Renal pelvis (tissue), 4 donors: ENCODE measurements around the gene ZNF584. TPM values are rescaled to one million over a fixed set of nuclear protein-coding genes. Genes with fewer than 3 reads are reported as not detected.

Experiments used
- DNase-seq: peaks from one replicate; pipeline ENCODE4 v3.0.0-alpha.2; 2013
- polyA plus RNA-seq, 3 donors: library from polyadenylated mRNA; unstranded; fragments of 120-200 nt; gene quantifications; one replicate each; pipeline ENCODE4 v1.2.1, GENCODE V29; 2013; ENCODE audit not compliant: insufficient read length in 3 of 3

Gene ZNF584
- polyA plus RNA-seq, 3 donors: 13.2 to 16.5 (median 13.9) TPM

DNA sequence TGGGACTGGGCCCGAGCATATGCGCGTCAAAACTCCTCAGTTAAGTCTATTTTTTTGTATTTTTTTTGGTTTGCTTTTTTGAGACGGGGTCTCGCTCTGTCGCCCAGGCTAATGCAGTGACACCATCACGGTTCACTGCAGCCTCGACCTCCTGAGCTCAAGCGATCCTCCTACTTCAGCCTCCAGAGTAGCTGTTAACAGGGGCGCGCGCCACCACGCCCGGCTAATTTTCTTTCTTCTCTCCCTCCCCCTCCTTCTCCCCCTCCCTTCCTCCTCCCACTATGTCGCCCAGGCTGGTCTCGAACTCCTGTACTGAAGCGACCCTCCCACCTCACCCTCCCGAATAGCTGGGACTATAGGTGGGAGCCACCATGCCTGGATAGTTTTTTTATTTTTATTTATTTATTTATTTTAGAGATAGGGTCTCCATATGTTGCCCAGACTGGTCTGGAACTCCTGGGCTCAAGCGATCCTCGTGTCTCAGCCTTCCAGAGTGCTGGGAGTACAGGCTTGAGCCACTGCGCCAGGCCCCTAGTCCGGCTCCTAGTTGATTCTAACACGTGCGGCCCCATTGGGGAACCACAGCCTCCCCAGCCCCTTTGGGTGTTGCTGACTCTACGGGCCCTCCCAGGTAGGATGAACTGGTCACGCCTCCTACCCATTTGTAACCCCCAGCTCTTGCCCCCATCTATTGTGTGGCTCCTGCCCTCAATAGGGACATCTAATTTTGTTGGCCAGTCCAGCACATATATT, 26.8 kb upstream of the ZNF584 start:
- no peak for DNase-seq

DNA sequence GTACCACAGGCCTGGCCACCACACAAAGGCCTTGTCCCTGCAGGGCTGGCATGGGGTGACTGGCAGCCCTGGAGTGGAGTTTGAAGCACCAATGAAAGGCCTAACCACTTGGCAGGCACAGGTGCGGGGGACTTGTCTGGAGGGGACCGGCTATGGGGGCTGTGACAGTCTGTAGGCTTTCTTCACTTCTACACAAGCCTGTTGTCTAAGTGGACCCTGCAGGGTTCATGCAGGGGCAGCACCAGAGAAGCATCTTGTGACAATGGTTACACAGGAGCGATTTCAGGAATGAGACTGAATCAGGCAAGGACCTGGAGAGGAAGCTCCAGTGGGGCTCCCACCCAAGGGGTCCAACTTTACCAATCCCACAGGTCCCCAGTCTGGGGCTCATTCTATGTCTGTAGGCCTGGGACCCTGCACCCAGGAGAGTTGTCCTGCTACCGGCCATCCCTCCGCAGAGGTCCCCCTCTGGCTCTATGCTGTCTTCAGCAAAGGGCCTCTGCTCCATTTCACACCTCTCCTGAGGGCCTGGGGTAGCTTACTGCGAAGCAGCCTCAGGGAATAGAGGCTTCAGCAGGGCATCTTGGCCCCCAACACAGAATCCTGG, 25.3 kb upstream of the ZNF584 start:
- DNase-seq: no peak

DNA sequence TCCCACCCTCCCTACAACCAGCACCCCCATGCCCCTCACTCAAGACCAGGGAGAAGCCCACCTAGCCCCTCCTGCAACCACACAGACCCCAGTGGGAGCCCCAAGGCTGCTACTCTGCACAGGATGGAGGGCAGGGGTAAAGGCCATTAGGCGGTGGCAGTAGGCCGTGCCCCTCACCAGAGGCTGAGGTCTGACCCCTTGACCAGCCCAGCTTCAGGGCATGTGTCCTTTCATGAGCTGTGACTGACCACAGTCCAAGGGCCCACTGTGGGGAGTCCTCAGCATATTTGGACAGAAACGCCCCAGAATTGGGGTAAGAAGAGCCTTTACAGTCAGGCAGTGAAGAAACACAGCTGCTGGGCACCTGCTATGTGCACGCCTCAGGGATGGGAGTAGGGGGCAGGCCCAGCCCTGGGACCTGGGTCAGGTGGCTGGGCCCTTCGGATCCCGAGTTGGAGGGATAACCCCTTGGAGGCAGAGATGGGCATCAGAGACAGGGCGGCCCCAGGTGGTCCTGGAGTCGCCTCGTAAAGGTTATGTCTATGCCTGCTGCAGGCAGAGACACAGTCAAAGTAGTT, 23.0 kb upstream of the ZNF584 start:
- no peak for DNase-seq

DNA sequence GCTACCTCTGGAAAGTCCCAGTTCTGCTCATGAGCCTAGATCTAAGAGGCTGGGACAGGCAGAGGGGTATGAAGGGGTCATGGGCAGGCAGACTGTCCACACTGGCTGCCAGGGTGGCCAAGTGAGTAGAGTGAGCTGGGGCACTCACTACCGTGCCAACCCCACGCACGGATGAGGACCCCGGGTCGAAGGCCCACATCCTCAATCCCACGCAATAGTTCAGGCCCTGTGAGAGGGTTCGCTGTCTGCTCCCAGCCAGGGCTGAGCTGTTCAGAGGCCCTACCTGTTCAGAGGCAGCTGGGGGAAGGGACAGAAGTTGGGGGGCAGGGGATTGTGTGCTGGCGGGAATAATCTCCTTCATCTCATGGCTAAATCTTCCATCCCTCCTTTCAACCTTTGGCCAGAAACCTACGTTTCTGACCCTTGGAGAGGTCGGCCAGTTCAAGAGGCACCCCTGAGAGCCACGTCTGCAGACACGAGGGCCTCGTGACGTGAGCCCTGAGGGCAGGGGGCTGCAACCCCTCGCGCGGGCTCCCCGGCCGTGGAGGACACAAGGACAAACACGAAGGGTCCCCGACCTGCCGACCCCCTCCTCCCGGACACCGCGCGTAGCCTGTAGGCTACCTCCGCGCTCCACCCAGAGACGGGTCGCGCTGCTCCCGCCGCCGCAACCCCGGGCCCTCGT, 22.4 kb upstream of the ZNF584 start:
- DNase-seq: no peak

DNA sequence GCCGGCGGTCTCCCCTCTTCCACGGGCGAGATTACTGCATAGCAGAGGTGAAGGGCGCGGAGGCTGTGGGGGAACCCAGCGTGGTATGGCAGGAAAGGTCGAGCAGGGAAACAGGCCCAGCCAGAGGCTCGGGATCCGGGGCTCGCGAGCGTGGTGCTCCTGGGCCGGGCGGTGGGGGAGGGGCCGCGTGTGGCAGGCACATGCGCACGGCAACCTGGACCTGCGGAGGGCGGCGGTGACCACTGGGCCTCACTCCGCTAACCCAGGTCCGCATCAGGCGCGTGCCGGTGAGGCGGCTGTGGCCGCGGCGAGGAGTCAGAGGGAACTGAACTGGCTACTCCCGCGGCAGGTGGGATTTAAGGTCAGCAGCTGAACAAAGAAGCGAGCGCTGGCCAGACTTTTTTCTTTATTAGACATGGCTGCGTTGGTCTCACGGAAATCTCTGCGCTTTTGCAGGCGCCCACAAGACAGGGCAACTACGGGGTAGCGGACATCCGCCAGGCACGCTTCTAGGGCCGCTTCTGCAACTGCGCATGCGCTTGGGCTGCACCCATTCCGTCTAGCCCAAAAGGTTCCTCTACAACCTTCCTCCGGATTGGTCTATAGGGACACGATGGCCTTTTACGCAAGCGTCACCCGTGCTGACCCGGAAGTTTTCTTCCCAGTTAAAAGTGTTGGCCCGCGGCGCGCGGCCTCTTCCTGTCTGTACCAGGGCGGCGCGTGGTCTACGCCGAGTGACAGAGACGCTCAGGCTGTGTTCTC, 21.7 kb upstream of the ZNF584 start, which contains the start of gene RPS5:
TSS of gene RPS5 (plus strand) at position 694 of the 762 bp plus-strand sequence. CDS start 869 bp downstream, outside the sequence.
- DNase-seq: peak; percentile 99

DNA sequence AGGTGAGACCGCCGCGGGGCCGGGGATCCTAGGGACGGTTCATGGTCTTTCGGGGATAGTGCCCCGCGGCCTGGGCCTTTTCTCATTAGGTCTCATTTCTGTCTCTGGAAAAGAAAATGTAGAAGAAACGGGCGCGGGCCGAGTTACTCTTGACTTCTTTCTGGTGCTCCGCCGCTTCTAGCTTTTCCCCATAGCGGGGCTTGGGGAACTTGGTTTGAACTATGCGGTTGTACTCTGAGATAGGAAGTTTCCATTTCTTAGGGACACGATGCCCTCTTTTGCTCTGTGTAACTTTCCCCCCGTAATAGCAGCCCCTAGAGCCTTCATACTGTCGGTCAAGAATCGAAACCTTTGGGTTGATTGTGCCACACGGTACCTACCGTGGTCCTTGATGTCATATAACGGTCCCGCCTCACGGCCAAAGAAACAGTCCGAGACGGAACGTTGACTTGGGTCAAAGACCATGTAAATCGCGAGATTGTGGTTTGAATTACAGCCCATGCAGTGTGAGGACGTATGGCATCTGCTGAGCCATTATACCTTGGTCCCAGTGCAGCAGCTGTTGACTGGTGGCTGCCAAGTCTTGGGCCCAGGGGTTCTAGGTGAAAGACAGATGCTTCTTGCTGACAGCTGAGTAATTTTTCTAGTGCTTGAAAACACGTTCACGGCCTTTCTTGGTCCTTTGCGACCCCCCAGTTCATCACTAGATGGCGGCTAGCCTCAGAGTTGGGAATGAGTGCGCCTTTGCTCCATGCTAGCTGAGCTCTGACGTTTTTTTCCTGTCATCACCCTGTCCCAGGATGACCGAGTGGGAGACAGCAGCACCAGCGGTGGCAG, 20.9 kb upstream of the ZNF584 start:
- no peak for DNase-seq

DNA sequence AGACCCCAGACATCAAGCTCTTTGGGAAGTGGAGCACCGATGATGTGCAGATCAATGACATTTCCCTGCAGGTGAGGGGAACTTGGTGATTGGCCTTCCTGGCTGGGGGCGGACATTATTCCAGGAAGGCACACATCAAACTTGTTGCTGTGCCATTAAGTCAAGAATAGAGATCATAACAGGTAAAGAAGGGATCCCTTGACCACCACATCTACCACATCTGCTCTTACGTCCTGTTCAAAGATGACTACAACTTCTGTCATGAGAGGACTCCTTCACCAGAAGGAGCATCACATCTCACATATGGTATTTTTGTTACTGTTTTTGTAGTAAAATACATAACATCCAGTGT, 20.3 kb upstream of the ZNF584 start:
- no peak for DNase-seq

DNA sequence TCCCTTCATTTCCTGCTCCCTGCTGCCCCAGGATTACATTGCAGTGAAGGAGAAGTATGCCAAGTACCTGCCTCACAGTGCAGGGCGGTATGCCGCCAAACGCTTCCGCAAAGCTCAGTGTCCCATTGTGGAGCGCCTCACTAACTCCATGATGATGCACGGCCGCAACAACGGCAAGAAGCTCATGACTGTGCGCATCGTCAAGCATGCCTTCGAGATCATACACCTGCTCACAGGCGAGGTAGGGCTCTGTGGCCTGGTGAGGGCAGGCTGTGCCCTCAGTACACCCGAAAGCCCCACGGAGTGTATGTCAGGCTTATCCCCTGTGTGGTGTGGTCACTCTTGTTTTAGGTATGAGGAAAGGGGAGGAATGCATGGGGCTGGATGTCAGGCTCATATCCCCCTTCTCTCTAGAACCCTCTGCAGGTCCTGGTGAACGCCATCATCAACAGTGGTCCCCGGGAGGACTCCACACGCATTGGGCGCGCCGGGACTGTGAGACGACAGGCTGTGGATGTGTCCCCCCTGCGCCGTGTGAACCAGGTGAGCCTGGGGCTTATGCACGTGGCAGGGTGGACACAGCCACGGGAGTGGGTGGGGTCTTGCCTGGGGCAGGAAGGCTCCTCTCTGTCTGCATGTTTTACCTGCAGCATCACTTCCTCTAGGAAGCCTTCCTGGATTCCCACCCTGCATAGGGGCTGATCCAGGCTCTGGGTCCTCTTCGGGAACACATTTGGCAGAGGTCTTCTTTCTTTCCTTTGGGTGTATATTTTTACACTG, 15.3 kb upstream of the ZNF584 start:
- no peak for DNase-seq

DNA sequence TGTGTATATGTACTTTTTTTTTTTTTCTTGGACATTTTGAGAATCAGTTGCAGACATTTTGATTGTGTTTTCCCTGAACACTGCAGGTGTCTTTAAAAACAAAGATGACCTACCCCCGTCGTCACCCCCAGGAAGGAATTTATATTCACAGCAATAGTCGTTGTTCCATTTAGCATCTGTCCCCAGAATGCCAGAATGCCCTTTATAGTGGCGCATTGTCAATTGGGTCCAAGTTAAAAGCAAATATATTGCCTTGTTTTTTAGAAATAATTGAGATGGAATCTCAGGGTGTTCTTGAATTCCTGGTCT, 14.8 kb upstream of the ZNF584 start:
- DNase-seq: no peak

DNA sequence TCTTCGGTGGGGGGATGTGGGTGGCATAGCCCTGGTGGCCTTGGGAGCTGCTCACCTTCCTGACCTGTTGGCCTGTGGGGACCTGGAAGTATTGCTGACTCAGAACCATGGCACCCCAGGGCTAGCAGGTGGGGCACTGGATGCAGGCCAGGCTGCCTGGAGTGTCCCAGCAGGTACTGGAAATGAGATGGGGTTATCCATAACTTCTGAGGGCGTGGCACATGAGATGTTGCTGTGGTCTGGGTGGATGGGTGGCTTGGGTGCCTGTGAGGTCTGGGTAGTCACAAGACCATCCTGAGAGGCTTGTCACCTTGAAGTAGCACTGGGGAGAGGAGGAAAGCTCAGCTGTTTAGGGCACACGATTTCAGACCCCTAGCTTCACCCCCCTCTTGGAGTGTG, 13.6 kb upstream of the ZNF584 start:
- no peak for DNase-seq

DNA sequence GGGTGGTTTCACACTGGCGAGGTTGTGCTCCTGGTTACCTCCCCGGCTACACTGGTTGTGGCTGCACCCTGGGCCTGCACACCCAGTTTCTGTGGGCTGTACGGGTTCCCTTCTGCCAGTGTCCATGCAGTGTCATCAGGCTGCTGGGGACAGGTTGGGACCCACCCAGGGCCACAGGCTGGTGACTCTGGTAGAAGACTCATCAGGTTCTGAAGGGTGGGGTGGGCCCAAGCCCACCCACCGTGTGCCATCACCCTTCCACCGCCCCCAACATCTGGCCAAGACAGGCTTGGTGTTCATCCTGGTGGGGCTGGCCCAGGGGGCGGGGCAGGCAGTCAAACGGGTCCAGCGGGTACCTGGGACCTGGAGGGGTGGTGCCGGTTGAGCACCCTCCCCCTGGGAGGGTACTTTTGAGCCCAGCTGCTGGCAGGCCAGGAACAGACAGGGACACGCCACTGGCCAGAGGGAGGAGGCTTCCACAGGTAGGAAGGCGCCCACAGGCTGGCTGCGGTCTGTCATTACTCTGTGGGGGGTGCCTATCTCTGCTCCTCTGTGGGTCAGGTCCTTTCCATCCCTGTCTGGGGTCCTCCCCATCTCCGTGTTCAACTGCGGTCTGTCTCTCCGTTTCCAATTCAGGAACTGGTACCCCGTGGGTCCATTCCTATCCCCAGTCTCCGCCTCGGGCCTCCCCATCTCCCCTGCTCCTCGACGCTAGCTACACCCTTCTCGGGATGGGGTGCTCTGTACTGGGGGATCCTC, 13.1 kb upstream of the ZNF584 start, which contains the start of gene RNF225:
TSS of gene RNF225 (plus strand) at position 437 of the 759 bp plus-strand sequence. CDS start 434 bp downstream, outside the sequence.
- no peak for DNase-seq

DNA sequence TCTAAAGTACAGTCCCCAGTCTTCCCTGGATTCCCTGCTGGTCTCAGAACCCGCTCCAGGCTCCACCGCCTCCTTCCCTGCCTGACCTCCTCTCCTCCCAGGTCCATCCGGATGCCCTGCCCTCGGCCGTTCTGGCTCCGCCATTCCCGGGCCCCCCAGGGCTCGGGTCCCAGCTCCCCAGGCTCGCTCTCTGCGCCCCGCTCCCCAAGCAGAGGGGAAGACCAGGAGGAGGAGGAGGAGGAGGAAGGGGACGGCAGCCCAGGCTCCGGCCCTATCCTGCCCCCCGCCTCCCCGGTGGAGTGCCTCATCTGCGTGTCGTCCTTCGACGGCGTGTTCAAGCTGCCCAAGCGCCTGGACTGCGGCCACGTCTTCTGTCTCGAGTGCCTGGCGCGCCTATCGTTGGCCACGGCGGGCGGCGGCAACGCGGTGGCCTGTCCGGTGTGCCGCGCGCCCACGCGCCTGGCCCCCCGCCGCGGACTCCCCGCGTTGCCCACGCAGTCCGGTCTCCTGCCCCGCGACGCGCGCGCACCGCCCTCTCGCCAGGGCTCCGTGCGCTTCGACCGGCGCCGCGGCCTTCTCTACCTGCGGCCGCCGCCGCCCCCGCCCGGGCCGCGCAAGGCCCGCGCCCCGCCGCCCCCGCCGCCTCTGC, 12.3 kb upstream of the ZNF584 start:
- DNase-seq: no peak

DNA sequence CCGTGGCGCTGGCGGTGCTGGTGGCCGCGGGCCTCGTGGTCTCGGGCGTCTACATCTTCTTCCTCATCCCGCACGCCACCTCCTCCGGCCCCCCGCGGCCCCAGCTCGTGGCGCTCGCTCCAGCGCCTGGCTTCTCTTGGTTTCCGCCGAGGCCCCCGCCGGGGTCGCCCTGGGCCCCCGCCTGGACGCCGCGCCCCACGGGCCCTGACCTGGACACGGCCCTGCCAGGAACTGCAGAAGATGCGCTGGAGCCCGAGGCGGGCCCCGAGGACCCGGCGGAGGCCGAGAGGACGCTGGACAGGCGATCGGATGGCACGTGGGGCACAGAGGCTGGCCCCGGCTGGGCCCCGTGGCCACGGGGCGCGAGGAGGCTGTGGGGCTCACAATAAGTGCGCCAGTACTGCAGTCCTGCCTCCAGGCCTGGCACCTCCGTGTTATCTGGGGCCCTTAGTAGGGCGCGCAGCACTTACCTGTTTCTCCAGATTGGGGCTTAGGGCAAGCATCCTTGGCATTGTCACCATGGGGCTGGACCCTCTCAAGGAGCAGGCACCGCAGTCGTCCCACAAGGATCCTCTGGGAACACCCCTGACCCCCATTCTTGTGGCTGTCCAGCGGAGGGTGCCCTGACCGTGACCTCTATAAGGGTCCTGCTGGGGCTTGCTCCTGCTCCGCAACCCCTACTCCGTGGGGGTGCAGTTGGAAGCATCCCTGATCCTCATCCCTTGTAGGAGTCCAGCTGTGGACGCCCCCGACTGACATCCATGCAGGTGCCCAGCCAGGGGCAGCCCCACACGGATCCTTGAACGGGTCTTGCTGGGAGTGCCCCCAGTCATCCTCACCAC, 11.5 kb upstream of the ZNF584 start:
- no peak for DNase-seq

DNA sequence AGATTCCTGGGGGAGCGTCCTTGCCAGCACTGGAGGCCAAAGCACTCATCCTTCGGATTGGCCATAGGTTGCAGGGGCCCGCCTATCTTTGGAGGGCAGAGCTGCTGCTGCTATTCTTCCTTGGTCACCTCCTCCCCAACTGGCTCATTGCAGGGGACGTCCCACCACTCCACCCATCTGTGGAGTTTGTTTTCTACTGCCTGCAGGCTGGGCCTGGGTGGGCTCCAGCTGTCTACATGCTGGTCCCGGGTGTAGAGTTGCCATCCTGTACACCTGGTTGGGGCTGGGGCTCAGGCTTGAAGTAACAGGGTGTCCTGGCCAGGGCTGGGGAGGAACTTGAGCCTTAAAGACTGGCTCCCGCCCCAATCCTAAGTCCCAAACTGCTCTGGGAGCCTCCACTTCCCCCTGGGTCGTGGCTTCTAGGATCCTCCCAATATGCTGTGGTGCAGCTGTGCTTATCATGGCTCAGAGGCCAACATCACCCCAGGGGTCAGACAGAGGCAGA, 10.9 kb upstream of the ZNF584 start:
- DNase-seq: no peak

DNA sequence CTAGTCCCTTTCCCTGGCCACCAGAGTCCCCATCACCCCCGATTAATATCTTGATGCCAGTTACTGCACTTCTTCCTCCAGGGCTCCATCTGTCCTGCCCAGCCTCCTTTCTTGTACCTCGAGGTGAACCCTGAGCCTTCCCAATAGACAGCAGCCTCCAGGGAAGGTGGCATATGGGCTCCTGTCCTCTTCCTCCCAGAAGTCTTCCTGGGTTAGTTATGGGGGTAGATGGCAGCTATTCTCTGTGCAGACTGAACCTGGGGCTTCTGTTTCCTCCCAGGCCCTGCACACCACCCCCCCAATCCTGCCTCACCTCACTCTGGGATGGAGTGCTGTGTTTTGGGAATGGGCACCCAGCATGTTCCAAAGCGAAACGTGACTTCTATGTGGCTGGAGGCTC, 10.4 kb upstream of the ZNF584 start:
- no peak for DNase-seq

DNA sequence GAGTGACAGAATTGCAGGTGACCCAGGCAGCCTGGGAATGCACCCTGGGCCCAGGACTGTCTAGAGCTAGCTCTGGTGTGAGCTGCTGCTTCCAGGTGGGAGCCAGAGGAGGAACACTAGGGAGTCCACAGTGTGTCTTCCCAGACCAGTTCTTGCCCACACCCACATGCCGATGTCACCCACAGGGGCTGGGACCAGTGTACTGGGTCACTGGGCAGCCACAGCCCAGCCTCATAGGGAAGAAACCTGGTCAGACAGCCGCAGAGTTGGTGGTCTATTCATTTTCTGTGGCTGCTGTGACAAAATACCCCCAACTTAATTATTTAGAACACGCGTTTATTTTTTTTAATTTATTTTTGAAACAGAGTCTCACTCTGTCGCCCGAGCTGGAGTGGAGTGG, 9.9 kb upstream of the ZNF584 start:
- no peak for DNase-seq

DNA sequence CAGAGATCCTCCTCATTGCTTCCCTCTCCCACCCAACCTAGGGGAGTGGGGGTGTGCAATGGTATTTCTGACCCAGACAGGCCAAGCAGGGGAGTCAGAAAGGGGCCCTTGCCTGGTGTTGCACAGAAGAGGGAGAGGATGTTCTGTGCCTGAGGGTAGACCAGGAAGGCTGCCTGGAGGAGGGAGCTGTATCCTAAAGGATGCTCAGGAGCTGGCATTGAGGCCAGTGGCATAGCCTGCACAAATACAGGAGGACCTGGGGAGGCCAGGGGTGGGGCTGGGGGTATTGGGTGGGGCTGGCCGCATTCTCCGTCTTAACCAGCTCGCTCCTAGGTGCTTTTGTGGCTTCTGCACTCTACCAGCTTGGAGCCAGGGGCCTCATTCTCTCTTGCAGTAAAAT, 8.5 kb upstream of the ZNF584 start:
- DNase-seq: no peak
